Glomerular visceral epithelial cell (primary cell): ENCODE data around the gene FAM181A.

ENCODE experiments used
- DNase-seq: peaks from one replicate; pipeline ENCODE4 v3.0.0-alpha.2; 2016; ENCODE audit errors: extremely low spot score

Gene FAM181A

DNA sequence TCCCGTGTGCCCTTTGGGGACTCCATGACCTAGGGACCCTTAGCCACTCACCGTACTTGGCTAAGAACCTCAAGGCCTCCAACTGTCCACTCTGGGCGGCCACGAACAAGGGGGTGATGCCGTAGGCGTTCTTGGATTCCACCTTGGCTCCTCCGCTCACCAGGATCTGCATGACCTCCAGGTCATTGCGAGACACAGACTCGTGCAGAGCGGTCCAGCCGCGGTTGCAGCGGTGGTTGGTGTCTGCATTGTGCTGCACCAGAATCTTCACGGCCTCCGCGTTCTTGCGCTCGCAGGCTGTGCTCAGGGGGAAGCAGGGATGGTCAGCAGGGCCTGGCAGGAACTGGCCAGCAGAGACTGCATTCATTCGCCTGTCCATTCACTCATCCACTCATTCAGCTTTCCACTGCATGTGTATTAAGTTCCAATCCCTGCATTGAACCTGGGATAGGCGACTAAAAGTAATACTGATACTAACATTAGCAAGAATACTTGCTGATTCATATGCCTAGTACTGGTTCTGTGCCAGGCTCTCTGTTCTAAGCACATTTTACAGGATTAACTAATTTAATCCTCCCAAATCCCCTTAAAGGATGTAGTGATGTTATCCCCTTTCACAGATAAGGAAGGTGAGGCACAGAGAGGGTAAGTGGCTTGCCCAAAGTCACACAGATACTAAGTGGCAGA lies 23.9 kb downstream of the FAM181A start:
- DNase-seq = no peak

DNA sequence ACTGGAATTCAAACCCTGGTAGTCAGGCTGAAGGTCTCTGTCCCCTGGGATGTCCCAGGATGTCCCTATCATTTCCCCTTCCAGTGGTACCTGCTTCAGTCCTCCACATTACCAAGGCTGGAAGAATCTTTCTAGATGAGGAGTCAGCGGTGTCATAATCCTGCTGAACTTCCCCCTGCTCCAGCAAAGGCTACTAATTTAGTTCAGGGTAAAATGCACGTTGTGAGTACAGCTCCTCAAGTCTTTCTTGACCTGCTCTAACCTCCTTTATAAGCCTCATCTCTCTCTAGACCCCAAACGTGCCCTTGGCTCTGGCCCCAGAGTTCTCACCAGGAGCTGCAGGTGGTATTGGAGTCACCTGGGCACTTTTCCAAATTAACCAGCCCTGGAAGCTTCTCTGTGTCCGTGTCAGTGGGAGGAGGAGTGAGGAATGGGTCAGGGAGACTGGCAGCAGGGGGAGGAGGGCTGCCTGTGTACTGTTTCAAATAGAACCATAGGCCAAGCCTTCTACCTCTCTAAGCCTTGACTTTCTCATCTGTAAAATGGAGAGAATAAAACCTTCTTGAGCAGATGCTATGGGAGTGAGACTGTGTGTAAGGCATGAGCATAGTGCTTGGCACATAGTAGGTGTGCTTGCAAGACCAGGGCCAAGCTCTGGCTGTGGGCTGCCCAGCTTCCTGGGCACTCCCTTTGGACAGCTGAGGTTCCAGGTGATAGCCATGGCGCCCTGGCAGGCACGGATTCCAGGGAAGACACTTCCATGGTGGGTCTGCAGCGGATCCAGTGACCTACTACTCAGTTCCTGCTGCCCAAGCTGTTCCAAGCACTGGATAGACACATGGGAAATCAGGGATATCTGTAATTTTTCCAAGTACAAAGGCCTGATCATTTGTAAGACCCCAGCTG lies 24.7 kb downstream of the FAM181A start:
- DNase-seq = peak; percentile 90

DNA sequence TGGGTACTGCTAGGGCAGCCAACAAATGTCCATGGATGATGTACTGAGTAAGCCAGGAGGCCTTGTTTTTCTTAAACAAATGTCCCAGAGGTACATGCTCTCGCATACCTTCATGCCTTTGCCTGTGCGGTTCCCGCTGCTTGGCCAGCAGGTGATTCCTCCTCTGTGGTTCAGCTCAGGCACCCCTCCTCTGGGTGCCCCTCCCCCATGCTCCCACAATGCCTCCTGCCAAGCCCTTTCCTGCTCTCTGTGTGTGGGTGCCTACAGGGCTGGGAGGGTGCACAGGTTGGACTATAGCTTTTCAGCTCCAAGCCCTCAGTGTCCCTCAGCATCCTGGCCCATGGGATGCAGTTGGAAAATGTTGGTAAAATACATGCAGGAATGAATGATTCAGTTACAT lies 25.7 kb downstream of the FAM181A start:
- no peak for DNase-seq

DNA sequence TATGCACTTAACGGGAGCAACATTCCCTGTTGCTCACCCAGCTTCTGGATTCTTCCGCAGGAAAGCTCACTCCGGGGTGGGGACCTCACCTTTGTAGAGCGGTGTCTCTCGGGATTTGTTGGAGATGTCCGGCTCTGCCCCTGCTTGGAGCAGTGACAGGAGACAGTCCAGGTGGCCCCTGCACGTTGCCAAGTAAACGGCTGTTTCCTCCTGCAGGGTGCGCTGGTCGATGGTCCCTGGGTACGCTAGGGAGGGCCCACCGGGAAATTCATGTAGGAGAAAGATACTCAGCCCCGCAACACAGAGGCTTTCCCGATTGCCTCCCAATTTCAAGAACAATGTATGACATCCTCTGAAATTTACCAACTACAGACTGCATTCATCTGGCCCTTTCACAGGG lies 26.1 kb downstream of the FAM181A start:
- no peak for DNase-seq

DNA sequence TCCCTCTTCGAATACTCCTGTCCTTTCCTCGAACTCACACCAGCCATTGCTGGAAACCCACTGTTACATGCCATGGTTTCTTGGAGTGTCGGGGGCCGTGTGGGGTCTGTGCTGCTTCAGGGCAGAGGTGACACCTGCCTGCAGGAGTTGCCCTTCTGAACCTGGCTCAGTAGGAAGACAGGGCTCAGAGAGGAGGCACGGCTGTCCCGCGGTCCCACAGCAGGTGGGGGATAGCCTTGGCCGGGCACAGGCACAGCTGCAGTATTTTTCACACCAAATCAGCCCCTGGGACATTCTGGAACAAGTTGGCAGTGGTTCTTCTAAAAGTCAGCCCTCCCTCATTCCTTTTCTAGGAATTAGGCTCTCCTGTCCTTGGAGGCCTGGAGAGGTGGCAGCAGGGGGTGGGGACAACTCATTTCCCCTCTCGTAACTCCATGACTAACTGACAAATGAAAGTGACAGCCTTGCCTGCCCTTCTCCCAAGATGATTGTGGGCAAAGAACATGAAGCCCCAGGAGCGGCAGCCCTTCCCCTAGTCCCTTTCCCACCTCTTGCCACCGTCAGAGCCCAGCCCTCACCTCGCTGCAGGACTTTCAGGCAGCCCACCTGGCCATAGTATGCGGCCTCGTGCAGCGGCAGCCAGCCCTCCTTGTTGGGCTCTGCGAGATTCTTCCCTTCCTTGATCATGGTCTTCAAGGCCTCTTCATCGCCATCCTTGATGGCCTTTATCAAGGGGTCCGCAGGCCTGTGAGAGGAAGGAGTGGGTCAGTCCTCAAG lies 26.8 kb downstream of the FAM181A start:
- DNase-seq = no peak

DNA sequence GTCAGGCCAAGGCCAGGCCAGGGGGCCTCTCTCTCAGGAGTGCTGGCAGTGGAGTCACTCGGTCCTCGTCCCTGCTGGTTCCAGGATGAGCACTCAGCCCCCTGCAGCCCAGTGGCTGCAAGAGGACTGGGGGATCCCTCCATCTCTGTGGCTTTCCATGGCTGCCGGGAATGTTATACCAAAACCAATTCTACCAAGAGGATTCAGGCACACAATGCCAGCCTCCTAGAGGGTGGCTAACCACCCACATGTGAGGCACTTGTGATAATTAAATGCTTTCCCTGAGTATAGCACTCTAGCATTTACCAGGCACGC lies 27.3 kb downstream of the FAM181A start:
- no peak for DNase-seq

DNA sequence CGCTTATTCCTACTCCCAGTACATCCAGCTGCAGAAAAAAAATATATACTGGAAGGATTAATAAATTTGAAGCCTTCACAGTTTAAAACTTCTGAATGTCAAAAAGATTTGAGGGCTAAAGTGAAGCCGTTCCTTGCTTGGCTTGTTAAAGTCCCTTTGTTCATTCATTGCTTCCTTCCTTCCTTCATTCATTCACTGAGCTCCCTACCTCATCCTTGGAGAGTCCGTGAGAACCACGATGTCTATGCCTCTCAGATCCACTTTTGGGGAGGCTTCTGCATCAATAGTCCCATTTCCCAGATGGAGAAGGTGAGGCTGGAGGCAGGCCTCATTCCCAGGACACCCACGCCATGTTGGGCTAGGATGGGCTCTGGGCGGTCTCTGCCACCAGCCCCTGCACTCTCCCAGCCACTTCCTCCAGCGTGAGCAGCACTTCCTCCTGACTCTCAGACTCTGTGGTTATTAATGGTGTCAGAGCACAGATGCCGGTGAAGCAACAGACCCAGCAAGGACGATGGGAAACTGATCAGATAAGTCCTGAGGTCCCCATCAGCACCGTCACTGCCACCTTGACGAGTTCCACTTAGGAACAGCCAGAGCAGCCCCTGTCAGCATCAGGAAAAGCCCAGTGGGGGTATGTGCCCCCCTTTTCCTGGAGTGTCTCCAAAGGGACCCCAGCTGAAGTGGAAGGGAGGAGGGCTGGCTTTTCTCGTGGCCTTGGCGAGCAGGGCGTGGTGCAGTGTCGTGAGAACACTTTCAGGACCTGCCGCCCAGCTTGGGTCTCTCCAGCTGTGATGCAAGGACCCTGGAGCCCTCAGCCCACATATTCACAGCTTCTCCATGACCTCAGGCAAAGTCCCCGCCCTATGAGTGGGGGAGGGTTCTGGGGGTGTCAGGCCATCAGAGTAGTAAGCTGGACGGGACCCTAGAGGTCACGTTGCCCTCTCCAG lies 28.0 kb downstream of the FAM181A start:
- DNase-seq = no peak

DNA sequence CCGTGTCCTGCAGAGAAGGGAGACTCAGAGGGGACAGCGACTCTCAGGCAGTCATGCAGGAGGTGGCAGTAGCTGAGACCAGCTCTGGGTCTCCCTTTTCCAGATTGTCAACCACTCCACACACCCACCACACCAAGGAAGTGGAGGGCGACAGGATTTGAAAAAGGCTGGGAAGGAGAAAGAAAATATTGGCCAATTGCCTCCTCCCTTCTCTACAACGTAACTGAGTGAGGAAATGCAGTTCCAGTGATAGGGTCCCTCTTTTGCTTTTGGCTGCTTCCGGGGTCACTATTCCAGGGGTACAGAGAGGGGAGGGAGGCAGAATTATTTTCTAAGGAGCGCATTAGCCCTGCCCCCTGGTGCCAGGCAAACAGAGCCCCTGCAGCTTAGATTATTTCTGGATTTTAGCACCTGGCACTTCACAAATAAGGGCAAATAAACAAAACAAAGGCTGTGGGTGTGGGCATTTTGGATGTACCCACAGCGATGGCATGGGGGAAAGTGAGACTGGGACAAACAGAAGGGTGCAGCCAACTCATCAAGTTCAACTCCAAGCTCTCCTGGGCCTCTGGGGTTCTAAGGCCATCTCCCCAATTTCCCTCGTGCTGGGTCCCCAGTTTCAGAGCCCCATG lies 28.8 kb downstream of the FAM181A start:
- DNase-seq = no peak

DNA sequence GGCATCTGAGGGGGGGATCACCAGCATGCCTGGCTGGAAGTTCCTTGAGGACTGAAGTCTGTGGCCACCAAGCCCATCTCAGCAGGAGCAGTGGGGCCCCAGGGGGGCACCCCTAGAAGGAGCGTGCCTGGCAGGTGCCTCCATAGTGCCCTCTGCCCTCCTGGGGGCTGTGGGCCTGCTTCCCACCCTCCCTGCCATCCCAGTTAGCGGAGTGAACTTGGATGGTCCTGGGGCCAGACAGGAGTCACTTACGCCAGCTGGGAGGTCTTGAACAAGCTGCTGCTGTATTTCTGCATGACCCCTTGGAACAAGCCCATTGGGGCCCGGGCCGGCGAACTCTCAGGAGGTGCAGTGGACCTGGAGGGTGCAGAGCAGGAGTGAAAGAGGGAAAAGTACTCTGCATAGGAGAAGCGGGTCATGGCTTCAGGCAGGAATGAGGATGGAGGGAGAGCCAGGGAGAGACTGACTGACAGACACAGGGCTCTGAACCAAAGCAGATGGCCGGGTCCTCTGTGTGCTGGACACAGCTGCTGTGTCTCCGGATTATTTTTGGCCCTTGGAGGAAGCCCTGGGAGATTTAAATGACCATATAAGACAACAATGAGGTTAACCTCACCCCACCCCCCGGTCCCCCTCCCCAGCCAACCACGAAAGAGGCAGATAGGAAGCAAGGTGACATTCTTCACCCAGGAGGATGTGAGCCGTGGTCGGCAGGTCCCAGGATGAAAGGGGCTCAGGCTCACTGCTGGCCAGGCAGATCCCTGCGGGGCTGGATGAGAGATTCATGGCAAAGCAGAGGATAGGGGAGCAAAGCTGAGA lies 29.6 kb downstream of the FAM181A start:
- DNase-seq = peak; percentile 78

DNA sequence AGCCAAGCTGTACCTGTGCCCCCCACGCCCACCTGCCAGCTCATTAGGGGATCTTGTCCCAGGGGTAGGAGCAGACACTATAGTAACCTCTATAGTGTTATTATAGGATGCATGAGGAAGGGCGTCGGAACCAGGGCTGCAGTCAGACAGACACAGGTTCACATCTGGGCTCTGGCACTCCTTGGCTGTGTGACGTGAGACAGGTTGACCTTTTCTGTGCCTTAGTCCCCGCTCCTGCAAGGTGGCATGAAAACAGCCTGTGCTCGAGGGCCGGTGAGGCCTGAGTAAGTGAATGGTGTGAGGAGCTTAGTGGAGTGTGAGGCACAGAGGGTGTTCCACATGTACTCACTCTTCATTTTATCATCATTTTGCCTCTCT lies 30.2 kb downstream of the FAM181A start:
- DNase-seq = no peak

DNA sequence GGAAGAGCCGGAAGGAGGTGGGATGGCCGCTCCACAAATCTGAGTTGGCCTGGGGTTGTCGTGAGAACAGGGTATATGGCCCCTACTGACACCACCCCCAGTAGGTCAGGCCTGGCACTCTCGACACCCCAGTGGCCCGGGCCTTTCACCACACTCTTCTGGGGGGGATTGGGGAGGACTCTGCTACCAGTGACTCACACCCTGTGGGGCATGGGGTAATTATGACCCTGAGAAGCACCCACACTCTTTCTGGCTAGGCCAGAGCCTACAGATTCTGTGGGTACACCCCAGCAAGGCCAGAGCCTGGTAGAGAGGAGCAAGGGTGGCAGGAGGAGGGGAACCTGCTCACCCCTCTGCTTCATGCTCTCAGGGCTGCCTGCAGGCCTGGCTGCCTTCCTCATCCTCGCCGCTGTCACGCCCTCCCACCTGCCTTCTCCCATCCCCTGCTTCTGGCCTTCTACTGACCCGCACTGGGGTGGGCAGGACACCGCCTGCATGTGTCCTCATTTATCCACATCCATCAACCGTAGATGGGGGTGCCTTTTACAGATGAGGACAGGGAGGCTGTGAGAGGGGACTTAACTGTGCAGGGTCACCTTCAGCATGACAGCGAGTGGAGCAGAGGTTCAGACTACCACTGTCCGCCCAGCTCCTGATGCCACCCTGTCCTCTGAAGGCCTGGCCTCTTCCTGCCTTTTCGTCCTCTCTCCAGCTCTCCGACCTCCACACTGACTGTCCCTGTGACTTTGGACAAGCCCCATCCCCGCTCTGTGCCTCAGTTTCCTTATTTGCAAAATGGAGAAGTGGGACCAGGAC lies 30.8 kb downstream of the FAM181A start:
- DNase-seq = peak; percentile 54

DNA sequence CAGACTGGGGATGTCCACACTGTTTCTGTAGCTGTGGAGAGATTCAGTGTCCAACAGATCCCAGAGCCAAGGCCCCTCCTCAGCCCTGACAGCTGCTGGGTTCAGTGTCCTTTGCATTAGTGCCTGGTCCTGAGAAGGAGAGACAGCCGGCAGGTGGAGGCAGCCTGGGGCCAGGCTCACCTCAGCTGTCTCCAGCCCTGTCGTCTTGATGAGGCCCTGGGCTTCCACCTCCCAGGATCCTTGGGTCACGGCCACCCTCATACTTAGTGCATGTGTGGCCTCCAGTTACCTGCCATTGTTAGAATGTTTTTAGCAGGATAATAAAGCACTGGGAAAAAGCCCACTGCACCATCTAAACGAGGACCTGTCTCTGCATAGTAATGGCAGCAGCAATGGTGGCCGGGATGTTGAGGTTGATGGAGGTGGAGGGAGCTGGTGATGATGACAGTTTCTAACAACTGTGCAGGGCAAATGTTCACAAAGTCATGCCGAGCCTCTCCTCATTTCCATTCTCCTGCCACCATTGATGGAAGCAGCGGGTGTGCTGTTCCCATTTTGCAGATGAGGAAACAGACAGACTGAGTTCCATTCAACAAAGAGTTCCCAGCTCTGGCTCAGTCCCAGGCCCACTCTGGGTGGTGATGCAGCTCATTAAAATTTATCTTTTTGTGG lies 31.6 kb downstream of the FAM181A start:
- no peak for DNase-seq

DNA sequence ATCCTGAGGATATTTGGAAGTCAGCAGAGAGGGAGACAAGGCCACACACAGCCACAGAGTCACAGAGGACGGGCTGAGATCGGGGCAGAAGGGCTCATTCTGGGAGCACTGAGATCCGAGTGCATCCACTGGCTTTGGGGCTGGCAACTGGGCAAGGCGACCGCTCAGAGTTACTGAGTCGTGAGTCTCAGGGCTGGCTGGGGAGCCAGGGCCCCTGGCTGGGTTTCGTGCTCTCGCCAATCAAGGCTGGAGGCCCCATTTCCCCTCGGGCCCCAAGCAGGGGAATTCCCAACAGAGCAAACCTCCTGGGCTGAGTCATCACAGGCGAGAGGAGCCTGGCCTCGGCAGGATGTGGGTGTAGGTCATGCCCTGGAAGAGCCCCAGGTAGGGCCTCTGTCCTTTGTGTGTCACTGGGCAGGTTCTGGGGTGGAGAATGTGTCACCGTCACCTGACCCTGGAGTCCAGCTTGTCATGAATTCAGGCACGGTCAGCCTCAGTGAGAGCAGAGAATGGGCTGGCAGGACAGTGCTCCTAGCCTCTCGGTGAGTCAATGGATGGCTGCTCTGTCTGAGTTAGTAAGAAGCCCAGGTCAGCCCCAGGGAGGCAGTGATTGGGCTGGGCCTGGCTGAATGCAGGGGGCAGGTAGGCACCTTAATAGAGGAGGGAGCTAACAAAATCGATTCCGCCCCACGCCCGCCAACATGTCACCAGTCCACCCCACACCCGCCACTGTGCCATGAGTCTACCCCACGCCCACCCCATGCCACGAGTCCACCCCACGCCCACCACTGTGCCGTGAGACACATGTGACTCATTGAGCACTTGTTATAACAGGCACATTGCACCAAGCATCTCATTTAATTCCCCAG lies 32.3 kb downstream of the FAM181A start:
- DNase-seq = peak; percentile 99

DNA sequence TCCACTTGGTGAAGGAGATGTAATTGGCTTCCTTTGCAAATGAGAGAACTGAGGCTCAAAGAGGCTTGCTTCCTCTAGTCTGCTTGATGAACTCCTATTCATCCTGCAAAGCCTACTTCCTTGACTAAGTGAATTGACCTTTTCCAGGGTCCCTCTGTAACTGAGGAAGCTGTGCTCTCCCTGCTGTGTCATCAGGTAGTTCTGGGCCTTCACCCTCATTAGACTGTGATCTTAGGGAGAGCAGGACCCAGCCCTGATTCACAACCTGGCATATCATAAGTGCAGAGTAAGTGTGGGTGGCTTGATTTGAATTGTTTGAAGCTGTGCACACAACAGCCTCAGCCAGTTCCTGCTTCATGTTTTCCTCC lies 32.9 kb downstream of the FAM181A start:
- DNase-seq = no peak

DNA sequence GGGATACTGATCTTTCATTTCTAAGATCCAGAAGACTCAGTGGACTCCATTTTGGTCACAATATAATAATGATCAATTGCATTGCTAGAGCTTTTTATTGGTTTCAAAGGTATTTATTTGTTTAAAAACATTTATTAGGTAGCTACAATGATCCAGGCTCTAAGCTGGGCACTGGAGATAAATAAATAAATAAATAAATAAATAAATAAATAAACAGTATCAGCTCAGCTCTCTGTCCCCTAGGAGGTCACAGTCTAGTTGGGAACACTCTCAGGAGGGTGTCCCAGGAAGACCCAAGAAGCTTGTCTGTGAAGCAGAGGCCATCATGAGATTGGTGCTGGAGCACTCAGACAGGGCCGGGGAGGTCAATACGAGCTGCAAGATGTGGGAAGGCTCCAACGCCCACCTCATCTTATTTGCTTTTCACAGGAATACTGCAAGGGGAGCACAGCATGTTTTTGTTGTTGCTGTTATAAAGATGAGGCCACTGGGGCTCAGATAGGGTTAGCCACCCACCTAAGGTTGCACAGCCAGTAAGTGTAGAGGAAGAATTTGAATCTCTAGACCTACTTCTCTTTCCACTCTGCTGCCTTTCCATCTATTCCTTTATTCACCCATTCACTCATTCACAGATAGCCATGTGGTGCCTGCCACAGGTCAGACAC lies 33.8 kb downstream of the FAM181A start:
- no peak for DNase-seq

DNA sequence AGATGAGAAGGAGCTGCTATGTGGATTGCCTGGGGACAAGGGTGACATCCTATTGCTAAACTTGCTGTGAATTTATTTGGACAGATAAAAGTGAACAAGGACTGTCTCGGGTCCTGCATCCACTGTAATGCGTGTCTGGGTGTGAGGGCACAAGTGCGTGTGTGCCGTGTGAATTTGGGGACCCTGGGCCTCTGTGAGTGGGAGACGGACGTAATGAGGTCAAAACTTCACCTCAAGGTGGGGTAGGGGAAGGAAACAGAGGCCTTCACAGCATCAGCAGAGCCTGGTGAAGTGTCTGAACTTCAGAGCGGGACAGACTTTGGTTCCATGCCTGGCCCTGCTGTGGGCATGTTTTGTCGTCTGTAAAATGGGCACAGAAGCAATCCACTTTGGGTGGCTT lies 34.5 kb downstream of the FAM181A start:
- no peak for DNase-seq
